H1 (cell line): ENCODE data around the gene ART4.

Experiments used
- CEBPB ChIP-seq: IDR thresholded peaks from 2 replicates; pipeline ENCODE4 v1.6.1; 2012; ENCODE audit warnings: low read depth, low read length
- EGR1 ChIP-seq: IDR thresholded peaks from 2 replicates; pipeline ENCODE4 v1.6.1; 2011; ENCODE audit warnings: low read depth, low read length, borderline replicate concordance
- EZH2 ChIP-seq: fragments of 200-600 bp; sonication (generic); IDR thresholded peaks from 2 replicates; pipeline ENCODE4 v1.7.1; 2012; ENCODE audit warnings: low read depth, mild to moderate bottlenecking, moderate library complexity, low read length, inconsistent platforms; ENCODE audit not compliant: severe bottlenecking
- HDAC6 ChIP-seq: IDR thresholded peaks from one replicate; pipeline ENCODE4 v1.7.1; 2012; ENCODE audit warnings: low read depth, mild to moderate bottlenecking, inconsistent platforms, low read length, moderate library complexity
- POLR2AphosphoS5 ChIP-seq: IDR thresholded peaks from 2 replicates; pipeline ENCODE4 v1.6.1; 2011; ENCODE audit warnings: low read depth, low read length
- SP1 ChIP-seq: IDR thresholded peaks from 2 replicates; pipeline ENCODE4 v1.6.1; 2011; ENCODE audit warnings: low read depth, low read length
- TBP ChIP-seq: IDR thresholded peaks from 2 replicates; pipeline ENCODE4 v1.6.1; 2011; ENCODE audit warnings: low read depth, low read length, improper control_type of control experiment
- TCF12 ChIP-seq: IDR thresholded peaks from 2 replicates; pipeline ENCODE4 v1.6.1; 2011; ENCODE audit warnings: low read depth, mild to moderate bottlenecking, low read length
- ZNF274 ChIP-seq: IDR thresholded peaks from 2 replicates; pipeline ENCODE4 v1.7.0; 2012; ENCODE audit warnings: low read length, borderline replicate concordance; ENCODE audit errors: extremely low read depth
- TF ChIP-seq, protein P1 (sequence below), 3 experiments: IDR thresholded peaks; 1 replicate in 2 of 3; 2 replicates in 1 of 3; pipeline versions ENCODE4 v1.5.1 to v1.6.1; 2011; ENCODE audit warnings: low read length in 3 of 3, mild to moderate bottlenecking in 3 of 3, inconsistent platforms in 2 of 3, low read depth in 1 of 3, moderate library complexity in 1 of 3; ENCODE audit not compliant: insufficient read depth in 1 of 3; ENCODE audit errors: control extremely low read depth in 1 of 3
- TF ChIP-seq, protein P2 (sequence below): IDR thresholded peaks from 2 replicates; pipeline ENCODE4 v1.6.1; 2011; ENCODE audit warnings: low read length, improper control_type of control experiment

DNA sequence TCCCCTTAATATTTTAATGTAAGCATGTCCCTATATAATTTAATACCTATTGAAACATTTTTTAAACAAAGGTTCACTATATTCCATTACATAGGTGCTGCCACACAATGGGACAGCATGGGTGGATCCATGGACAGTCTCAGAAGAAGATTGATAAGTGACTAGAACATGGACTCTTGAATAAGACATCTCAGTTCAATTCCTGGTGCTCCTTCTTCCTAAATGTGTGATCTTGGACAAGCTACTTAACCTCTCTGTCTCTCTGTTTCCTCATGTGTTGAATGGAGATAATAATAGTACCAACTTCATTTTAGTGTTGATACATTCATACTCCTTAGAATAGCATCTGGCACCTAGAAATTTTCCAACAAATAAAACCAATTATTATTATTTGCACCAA is 1.1 kb upstream of the ART4 start:
- no peak for TF ChIP-seq TCF12
- TF ChIP-seq, protein P1, sequence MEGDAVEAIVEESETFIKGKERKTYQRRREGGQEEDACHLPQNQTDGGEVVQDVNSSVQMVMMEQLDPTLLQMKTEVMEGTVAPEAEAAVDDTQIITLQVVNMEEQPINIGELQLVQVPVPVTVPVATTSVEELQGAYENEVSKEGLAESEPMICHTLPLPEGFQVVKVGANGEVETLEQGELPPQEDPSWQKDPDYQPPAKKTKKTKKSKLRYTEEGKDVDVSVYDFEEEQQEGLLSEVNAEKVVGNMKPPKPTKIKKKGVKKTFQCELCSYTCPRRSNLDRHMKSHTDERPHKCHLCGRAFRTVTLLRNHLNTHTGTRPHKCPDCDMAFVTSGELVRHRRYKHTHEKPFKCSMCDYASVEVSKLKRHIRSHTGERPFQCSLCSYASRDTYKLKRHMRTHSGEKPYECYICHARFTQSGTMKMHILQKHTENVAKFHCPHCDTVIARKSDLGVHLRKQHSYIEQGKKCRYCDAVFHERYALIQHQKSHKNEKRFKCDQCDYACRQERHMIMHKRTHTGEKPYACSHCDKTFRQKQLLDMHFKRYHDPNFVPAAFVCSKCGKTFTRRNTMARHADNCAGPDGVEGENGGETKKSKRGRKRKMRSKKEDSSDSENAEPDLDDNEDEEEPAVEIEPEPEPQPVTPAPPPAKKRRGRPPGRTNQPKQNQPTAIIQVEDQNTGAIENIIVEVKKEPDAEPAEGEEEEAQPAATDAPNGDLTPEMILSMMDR (IDR thresholded peaks at IDR 0.05; ENCODE audit: control extremely low read depth in 1 of 3, insufficient read depth in 1 of 3, low read depth in 1 of 3, low read length in 3 of 3) = no peak
- TF ChIP-seq, protein P2, sequence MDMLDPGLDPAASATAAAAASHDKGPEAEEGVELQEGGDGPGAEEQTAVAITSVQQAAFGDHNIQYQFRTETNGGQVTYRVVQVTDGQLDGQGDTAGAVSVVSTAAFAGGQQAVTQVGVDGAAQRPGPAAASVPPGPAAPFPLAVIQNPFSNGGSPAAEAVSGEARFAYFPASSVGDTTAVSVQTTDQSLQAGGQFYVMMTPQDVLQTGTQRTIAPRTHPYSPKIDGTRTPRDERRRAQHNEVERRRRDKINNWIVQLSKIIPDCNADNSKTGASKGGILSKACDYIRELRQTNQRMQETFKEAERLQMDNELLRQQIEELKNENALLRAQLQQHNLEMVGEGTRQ = no peak
- no peak for TF ChIP-seq HDAC6
- no peak for TF ChIP-seq EZH2
- no peak for TF ChIP-seq POLR2AphosphoS5
- TF ChIP-seq SP1 = no peak
- TF ChIP-seq EGR1 = no peak
- TF ChIP-seq TBP = no peak
- no peak for TF ChIP-seq CEBPB
- TF ChIP-seq ZNF274 = no peak
